CD4-positive, alpha-beta T cell treated with Interleukin-6 at 100 ng/mL for 8 hours (primary cell): Measurements from ENCODE around the gene QRICH2.
"Not testable (repeated sequence)": the region's sequence is repeated elsewhere in the genome, so short reads cannot be mapped to it uniquely, and the experiment has no call there.

Experiments used
- DNase-seq: peaks from one replicate; pipeline ENCODE4 v3.0.0-alpha.2; 2020; ENCODE audit warnings: mixed read lengths, low spot score

QRICH2 gene

DNA sequence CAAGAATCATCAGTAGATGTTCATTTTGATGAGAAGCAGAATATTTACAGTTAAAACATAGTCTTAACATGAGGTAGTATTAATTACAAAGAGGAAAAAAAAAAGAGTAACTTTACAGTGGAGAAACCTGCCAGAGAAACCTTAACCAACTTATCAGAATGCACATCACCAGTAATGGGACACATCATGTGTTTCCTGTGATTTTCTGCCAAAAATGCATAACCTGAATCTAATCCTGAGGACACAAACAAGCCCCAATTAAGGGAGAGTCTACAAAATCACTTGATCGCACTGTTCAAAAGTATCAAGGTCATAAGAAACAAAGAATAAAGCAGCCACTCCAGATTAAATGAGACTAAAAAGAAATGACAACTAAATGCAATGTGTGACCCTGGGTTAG is 18.2 kb upstream of the QRICH2 start:
- no peak for DNase-seq

- DNase-seq, result no peak
Observed at GRCh38 chr17:76318586-76318985, 10.5 kb upstream of the QRICH2 start.

DNA sequence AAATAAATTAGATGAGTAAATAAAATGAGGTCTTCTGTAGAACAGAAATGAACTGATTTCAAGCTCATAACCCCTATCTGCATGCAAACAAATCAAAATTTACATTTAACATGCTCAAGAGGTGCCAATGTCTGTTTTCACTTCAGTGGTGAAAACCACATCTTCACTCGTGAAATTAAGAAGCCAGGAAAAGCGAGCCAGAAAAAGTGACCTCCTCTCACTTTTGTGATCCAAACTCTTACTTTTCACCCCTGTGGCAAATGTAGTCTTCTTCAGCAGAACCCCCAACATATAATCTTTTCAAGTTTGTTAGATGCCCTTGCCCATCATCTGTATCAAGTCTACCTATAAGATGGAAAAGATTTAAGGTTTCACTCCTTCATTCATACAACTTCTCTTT is 9.5 kb upstream of the QRICH2 start:
- no peak for DNase-seq

DNA sequence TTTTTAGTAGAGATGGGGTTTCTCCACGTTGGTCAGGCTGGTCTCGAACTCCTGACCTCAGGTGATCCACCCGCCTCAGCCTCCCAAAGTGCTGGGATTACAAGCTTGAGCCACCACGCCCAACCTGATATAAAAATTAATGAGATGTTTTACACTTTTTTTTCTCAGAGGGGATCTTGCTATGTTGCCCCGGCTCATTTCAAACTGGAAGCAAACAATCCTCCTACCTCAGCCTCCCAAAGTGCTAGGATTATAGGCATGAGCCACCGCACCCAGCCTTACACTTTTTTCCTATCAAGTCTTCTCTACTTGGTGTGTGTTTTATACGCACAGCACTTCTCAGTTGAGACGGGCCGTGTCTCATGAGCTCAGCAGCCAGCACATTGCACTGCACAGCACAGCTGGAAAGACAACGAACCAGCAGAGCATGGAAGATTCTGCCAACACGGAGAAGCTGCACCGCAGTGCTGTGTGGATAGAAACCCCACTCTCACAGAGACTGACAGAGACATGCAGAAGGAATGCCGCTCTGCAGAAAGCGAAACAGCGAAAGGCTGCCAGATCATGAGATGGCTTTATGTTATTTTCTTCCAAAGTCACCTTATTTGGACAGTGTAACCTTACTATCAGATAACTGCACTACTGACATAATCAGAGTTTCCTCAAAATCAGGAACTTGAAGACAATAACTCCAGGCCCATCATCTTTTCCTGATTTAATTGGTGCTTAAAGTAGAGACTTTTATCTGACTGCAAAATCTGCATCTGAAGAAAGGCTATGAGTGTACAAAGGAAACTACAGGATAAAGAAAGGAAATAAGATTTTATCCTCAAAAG is 6.5 kb upstream of the QRICH2 start:
- DNase-seq, result no peak

DNA sequence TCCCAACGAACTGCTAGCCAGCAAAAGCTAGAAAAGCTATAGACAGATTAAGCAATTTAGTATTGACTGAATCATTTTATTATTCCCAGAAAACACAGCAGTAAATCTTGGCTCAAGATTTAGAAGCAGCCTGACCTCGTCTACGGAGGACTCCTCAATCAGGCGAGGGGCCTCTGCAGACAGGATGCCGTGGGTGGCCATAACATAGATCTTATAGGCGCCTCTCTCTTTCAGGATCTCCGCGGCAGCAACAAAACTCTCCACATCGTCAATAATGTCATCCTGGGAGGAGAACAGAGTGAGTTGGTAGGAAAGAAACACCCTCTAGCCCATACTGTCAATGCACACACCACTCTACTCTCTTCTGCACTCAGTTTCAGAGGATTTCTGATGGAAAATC is 4.7 kb upstream of the QRICH2 start:
- no peak for DNase-seq

DNA sequence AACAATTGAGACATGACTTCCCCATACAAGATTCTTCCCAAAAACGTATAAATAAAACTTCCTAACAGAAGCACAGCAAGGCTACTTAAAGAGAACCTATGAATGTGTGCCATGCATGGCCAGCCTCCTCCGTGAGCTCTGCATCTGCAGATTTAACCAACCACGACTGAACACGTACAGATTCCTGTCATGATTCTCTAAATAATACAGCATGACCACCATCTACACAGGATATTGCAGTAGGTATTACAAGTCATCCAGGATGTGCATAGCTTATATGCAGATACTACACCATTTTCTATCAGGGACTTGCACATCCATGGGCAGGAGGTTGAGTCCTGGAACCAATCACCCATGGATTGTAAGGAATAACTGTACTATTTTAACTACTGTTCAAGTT is 1.4 kb upstream of the QRICH2 start:
- DNase-seq, result no peak

DNA sequence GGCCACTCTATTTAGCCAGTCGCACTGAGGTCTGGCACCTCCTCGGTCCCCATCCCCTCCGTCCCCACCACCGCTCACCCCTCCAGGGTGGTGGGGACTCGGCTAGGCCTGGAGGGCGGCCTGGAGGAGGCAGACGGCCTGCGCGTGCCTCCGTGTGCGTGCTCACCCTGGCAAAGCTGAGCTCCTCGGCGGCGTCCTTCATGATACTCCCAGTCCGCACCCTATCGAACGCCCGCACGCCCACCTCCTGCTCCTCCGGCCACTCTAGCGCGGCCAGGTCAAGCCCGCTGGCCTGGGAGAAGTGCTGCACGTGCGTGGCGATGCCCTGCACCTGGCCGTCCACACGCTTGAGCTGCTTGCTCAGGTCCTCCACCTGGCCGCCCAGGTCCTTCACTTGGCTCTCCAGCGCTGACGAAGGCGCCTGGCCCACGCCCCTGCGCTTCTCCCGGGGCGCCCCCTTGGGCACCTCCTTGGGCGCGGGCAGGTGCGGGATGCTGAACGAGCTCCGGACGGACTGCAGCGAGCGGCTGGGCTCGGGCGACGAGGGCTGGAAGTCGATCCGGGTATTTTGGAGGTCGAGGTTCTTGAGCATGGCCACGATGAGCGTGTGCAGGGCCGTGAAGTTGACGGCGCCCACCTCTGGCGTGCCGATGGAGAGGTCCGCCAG is 644 bp downstream of the QRICH2 start:
- no peak for DNase-seq

- not testable (repeated sequence) for DNase-seq
Observed at GRCh38 chr17:76305135-76305454, 3.0 kb downstream of the QRICH2 start.

GRCh38 chr17:76304226-76305134 is 3.6 kb downstream of the QRICH2 start:
- no peak for DNase-seq

DNA sequence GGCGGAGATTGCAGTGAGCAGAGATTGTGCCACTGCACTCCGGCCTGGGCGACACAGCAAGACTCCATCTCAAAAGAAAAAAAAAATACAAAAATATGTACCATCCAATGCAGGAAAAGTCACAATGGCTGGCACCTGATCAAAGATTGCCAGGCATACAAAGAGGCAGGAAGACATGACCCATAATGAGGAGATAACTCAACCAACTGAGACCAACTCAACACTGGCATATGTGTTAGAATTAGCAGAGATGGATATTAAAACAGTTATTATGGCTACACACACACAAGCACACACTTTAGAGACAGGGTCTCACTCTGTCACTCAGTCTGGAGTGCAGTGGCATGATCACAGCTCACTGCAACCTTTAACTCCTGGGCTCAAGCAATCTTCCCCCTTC is 10.6 kb downstream of the QRICH2 start:
- no peak for DNase-seq

GRCh38 chr17:76296889-76297288 is 11.2 kb downstream of the QRICH2 start:
- DNase-seq, result no peak

- DNase-seq, result no peak
Observed at GRCh38 chr17:76296186-76296585, 11.9 kb downstream of the QRICH2 start.

DNA sequence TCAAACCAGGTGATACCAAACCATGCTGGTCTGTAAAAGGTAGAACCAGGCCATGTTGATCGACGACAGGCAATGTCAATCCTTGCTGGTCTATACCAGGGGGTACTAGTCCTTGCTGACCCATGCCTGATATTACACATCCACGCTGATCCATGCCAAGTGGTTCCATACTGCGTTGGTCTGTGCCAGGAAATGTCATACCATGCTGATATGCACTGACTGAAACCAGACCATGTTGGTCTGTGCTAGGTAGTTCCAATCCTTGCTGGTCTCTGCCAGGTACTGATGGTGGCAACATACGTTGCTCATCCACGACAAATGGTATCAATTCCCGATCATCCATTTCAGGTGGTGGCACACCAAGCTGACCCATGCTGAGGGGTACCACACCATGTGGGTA is 15.0 kb downstream of the QRICH2 start:
- no peak for DNase-seq

- DNase-seq, result no peak
Observed at GRCh38 chr17:76292567-76292966, 15.5 kb downstream of the QRICH2 start.

DNA sequence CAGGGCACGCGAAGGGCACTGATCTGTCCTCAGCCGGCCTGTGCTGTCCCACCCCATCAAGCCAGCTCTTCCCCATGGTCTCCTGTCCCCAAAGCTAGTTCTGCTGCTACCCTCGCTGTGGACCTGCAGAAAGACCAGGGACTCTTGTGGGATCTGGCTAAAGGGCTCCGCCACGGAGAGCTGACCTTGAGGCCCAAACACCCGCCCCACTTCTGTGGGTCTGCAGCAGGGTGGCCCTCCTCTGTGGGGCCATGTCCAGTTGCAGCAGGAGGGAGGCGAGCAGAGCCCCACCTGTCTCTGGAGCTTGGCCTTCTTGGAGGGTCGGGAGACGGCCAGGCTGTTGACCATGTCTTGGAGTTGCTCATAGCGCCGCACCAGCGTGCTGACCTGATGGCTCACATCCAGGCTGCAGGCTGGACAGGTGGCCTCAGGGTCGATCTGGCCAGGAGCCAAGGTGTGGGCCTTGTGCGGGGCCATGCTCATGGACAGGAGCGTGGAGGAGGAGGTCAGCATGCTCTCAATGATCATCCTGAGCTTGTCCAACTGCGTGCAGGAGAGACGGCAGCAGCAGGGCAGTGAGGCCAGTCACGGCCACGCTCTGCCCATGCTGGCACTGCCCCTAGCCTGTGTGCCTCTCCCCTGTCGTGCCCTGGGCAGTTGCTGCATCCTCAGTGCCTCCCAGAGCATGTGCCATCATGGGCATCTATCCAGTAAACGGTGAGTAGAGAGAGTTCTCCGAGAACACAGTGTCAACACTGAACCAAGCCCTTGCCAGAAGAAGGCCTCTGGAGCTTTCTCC is 26.3 kb downstream of the QRICH2 start:
- DNase-seq, result no peak

- no peak for DNase-seq
Observed at GRCh38 chr17:76280650-76281049, 27.4 kb downstream of the QRICH2 start.

- DNase-seq, result no peak
Observed at GRCh38 chr17:76279742-76280287, 28.3 kb downstream of the QRICH2 start.

- DNase-seq, result peak; percentile 84
Observed at GRCh38 chr17:76278952-76279741, 28.9 kb downstream of the QRICH2 start.

GRCh38 chr17:76278268-76278908 is 29.7 kb downstream of the QRICH2 start:
- no peak for DNase-seq
